ENCODE data around the gene CALML4.
"Not testable (repeated sequence)": the region's sequence is repeated elsewhere in the genome, so short reads cannot be mapped to it uniquely, and the experiment has no call there.

CALML4 gene

DNA sequence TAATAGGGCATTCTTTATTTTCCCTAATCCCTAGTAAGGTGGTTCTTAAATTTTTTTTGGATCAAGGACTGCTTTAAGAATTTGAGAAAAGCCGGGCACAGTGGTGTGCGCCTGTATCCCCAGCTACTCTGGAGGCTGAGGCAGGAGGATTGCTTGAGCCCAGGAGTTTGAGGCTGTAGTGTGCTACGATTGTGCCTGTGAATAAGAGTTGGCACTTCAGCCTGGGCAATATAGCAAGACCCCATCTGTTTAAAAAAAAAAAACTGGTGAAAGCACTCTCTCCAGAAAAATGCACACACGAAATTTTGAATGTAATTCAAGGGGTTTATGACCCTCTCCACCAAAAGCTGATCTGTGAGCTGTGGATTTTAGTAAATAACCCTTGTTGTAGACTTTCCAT is 32.0 kb downstream of the CALML4 start:
- H3K4me3 ChIP-seq (ENCODE audit: insufficient read length, low read depth) = no peak overlapping the region
- DNase-seq (ENCODE audit: low read depth, low spot score) = no peak
- H3K9ac ChIP-seq (ENCODE audit: insufficient read length, low read depth) = no peak overlapping the region
- H3K27me3 ChIP-seq (ENCODE audit: insufficient read depth, insufficient read length) = no peaks in the 10 kb centered on the region
- H3K36me3 ChIP-seq (ENCODE audit: insufficient read depth, insufficient read length, low read length) = peaks cover 41% of the 10 kb centered on the region
- TF ChIP-seq SUZ12 (IDR thresholded peaks at IDR 0.05; ENCODE audit: extremely low read depth, insufficient read depth, insufficient read length) = no peak
- TF ChIP-seq ZNF274 (IDR thresholded peaks at IDR 0.05; ENCODE audit: low read depth, low read length) = no peak
- no peak for TF ChIP-seq YY1 (IDR thresholded peaks at IDR 0.05; ENCODE audit: insufficient read depth, insufficient read length)
- no peaks in the 10 kb centered on the region for H3K9me3 ChIP-seq (ENCODE audit: insufficient read depth, low read length)
- H3K4me1 ChIP-seq (ENCODE audit: insufficient read depth, insufficient read length) = no peaks in the 10 kb centered on the region

DNA sequence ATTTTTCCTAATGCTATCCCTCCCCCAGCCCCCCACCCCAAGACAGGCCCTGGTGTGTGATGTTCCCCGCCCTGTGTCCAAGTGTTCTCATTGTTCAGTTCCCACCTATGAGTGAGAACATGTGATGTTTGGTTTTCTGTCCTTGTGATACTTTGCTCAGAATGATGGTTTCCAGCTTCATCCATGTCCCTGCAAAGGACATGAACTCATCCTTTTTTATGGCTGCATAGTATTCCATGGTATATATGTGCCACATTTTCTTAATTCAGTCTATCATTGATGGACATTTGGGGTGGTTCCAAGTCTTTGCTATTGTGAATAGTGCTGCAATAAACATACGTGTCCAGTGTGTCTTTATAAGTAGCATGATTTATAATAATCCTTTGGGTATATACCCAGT is 33.1 kb downstream of the CALML4 start:
- not testable (repeated sequence) for H3K4me1 ChIP-seq (ENCODE audit: insufficient read depth, insufficient read length); DNase-seq (ENCODE audit: low read depth, low spot score); H3K9me3 ChIP-seq (ENCODE audit: insufficient read depth, low read length); H3K9ac ChIP-seq (ENCODE audit: insufficient read length, low read depth); H3K4me3 ChIP-seq (ENCODE audit: insufficient read length, low read depth); H3K27me3 ChIP-seq (ENCODE audit: insufficient read depth, insufficient read length)
- peaks cover 34% of the 10 kb centered on the region for H3K36me3 ChIP-seq (ENCODE audit: insufficient read depth, insufficient read length, low read length)

DNA sequence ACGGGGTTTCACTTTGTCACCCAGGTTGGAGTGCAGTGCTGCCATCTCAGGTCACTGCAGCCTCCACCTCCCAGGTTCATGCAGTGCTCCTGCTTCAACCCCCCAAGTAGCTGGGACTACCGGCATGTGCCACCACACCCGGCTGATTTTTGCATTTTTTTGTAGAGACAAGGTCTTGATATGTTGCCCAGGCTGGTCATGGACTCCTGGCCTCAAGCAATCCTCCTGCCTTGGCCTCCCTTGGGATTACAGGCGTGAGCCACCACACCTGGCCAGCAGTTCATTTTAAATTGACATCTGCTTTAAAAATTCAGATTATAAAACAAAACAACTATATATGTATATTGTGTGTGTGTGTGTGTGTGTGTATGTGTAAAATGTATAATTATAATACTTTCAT is 38.3 kb downstream of the CALML4 start:
- H3K9ac ChIP-seq (ENCODE audit: insufficient read length, low read depth) = no peak overlapping the region
- no peaks in the 10 kb centered on the region for H3K27me3 ChIP-seq (ENCODE audit: insufficient read depth, insufficient read length)
- peaks cover 34% of the 10 kb centered on the region for H3K36me3 ChIP-seq (ENCODE audit: insufficient read depth, insufficient read length, low read length)
- no peak overlapping the region for H3K4me3 ChIP-seq (ENCODE audit: insufficient read length, low read depth)
- no peaks in the 10 kb centered on the region for H3K9me3 ChIP-seq (ENCODE audit: insufficient read depth, low read length)
- no peaks in the 10 kb centered on the region for H3K4me1 ChIP-seq (ENCODE audit: insufficient read depth, insufficient read length)
- no peak for DNase-seq (ENCODE audit: low read depth, low spot score)
- no peak for TF ChIP-seq ZNF274 (IDR thresholded peaks at IDR 0.05; ENCODE audit: low read depth, low read length)
- TF ChIP-seq SUZ12 (IDR thresholded peaks at IDR 0.05; ENCODE audit: extremely low read depth, insufficient read depth, insufficient read length) = no peak
- TF ChIP-seq YY1 (IDR thresholded peaks at IDR 0.05; ENCODE audit: insufficient read depth, insufficient read length) = no peak

DNA sequence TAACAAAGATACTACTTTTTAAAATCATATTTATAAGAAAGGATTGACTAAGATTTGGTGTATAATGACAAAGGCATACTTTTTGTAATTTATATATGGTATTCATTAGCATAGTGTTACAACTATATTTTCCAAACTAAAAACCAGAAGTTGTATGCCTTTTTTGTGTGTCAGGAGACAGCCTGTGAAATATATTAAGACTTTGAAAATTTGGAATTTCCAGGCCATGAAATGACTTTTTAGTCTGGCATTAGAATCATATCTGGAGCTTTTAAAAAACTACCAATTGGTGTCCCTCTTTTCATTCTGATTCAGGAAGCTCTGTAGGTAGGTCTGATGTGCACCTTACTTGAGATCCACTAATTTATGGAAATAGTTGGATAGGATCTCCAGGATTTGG is 41.9 kb downstream of the CALML4 start:
- no peak for TF ChIP-seq YY1 (IDR thresholded peaks at IDR 0.05; ENCODE audit: insufficient read depth, insufficient read length)
- peaks cover 49% of the 10 kb centered on the region for H3K36me3 ChIP-seq (ENCODE audit: insufficient read depth, insufficient read length, low read length)
- DNase-seq (ENCODE audit: low read depth, low spot score) = no peak

DNA sequence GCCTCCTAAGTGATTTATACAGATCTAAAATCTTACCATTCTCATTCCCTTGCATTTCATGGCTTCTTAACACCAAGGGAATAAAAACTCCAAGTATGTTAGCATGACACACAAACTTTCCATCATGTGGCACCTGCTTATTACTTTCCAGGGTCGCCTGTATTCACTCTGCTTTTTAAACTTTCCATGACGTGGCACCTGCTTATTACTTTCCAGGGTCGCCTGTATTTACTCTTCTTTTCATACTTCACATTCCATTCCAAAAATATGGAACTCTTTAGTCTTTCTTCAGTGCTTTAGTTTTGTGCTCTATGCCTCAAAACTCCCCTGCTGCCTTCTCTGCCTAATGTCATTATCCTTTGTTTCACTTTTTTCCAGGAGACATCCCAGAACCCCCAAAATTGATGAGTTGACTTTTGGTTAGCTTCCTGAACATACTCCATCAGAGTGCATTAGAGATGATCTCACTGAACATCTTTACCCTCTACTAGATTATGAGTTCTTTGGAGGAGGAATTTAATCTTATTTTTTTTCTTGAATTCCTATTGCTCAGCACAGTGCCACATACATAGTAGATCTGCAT is 47.0 kb downstream of the CALML4 start:
- DNase-seq (ENCODE audit: low read depth, low spot score) = no peak
- Histone ChIP-seq H3K4me1 (ENCODE audit: insufficient read depth, insufficient read length) (no peaks in the 10 kb centered on the region), H3K27me3 (ENCODE audit: insufficient read depth, insufficient read length) (no peaks in the 10 kb centered on the region), H3K9ac (ENCODE audit: insufficient read length, low read depth) (no peak overlapping the region), H3K4me3 (ENCODE audit: insufficient read length, low read depth) (no peak overlapping the region), H3K9me3 (ENCODE audit: insufficient read depth, low read length) (no peaks in the 10 kb centered on the region), H3K36me3 (ENCODE audit: insufficient read depth, insufficient read length, low read length) (peaks cover 51% of the 10 kb centered on the region)
- TF ChIP-seq ZNF274 (IDR thresholded peaks at IDR 0.05; ENCODE audit: low read depth, low read length) (no peak), YY1 (IDR thresholded peaks at IDR 0.05; ENCODE audit: insufficient read depth, insufficient read length) (no peak), SUZ12 (IDR thresholded peaks at IDR 0.05; ENCODE audit: extremely low read depth, insufficient read depth, insufficient read length) (no peak)

More for the DNA sequence above, 41.9 kb downstream of the CALML4 start:
- H3K4me1 ChIP-seq (ENCODE audit: insufficient read depth, insufficient read length) = no peaks in the 10 kb centered on the region
- H3K9me3 ChIP-seq (ENCODE audit: insufficient read depth, low read length) = no peaks in the 10 kb centered on the region
- no peaks in the 10 kb centered on the region for H3K27me3 ChIP-seq (ENCODE audit: insufficient read depth, insufficient read length)
- no peak overlapping the region for H3K9ac ChIP-seq (ENCODE audit: insufficient read length, low read depth)
- H3K4me3 ChIP-seq (ENCODE audit: insufficient read length, low read depth) = no peak overlapping the region

DNA sequence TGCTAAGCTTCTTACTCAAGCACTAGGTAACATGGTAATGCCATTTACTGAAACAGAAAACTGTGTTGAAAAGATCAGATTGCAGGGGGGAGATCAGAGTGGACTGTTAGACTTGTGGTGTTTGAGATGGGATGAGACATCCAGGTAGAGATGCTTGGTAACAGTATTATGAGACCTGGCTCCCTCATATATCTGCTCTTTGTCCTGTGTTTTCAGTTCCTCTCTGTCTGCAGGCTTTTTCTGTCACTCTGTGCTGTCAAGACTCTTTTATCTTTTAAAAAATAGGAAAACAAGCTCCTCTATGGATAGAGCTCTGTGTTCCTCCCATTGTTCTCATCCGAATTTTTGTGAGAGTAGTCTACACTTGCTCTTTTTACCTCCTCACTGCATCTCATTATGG is 48.1 kb downstream of the CALML4 start:
- no peaks in the 10 kb centered on the region for H3K9me3 ChIP-seq (ENCODE audit: insufficient read depth, low read length)
- no peak overlapping the region for H3K9ac ChIP-seq (ENCODE audit: insufficient read length, low read depth)
- H3K36me3 ChIP-seq (ENCODE audit: insufficient read depth, insufficient read length, low read length) = peaks cover 44% of the 10 kb centered on the region
- no peak for DNase-seq (ENCODE audit: low read depth, low spot score)
- H3K4me3 ChIP-seq (ENCODE audit: insufficient read length, low read depth) = no peak overlapping the region
- no peaks in the 10 kb centered on the region for H3K27me3 ChIP-seq (ENCODE audit: insufficient read depth, insufficient read length)
- H3K4me1 ChIP-seq (ENCODE audit: insufficient read depth, insufficient read length) = no peaks in the 10 kb centered on the region
- TF ChIP-seq SUZ12 (IDR thresholded peaks at IDR 0.05; ENCODE audit: extremely low read depth, insufficient read depth, insufficient read length) = no peak
- no peak for TF ChIP-seq ZNF274 (IDR thresholded peaks at IDR 0.05; ENCODE audit: low read depth, low read length)
- TF ChIP-seq YY1 (IDR thresholded peaks at IDR 0.05; ENCODE audit: insufficient read depth, insufficient read length) = no peak

DNA sequence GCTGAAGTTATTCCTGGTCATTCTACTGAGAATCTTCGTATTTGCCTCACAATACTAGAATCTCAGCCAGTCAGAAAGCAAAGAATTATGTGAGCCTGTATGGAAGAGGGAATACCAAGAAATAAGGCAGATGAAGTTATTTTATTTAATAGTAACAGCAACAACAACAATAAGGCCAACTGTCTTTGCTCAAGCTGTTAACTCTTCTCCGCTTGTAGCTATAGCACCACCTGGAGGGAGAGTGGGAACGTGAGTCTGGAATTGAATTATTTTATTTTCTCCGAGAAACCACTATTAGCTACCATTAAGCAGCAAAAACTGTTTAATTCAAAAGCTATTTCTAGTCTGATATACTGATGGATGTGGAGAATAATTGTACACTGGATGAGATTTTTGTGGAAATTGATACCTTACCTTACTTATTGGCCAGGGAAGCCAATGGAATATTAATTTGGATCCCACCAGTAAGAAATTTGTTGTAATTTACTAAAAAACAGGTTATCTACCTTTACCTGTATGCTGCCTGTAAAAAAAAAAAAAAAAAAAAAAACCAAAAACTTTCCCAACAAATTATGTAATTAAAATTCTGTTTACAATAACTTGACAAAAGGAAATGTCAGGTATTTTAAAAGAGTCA is 50.1 kb downstream of the CALML4 start:
- Histone ChIP-seq H3K27me3 (ENCODE audit: insufficient read depth, insufficient read length) (no peaks in the 10 kb centered on the region), H3K4me1 (ENCODE audit: insufficient read depth, insufficient read length) (no peaks in the 10 kb centered on the region), H3K36me3 (ENCODE audit: insufficient read depth, insufficient read length, low read length) (peaks cover 38% of the 10 kb centered on the region), H3K4me3 (ENCODE audit: insufficient read length, low read depth) (no peak overlapping the region), H3K9ac (ENCODE audit: insufficient read length, low read depth) (no peak overlapping the region), H3K9me3 (ENCODE audit: insufficient read depth, low read length) (no peaks in the 10 kb centered on the region)
- no peak for TF ChIP-seq YY1 (IDR thresholded peaks at IDR 0.05; ENCODE audit: insufficient read depth, insufficient read length)
- no peak for TF ChIP-seq SUZ12 (IDR thresholded peaks at IDR 0.05; ENCODE audit: extremely low read depth, insufficient read depth, insufficient read length)
- no peak for TF ChIP-seq ZNF274 (IDR thresholded peaks at IDR 0.05; ENCODE audit: low read depth, low read length)
- peak; percentile 42 for DNase-seq (ENCODE audit: low read depth, low spot score)
